ENCODE measurements around the gene ZNF710. TPM values are rescaled to one million over a fixed set of nuclear protein-coding genes. Genes with fewer than 3 reads are reported as not detected.

Gene ZNF710
- total and polyA plus RNA-seq, 2 of the 4 experiments (the other 2 are of a cell fraction), result 7.6 to 8.2 TPM

- H3K9ac ChIP-seq (ENCODE audit: low read depth, low read length), result no peak overlapping the region
- no peaks in the 10 kb centered on the region for H4K20me1 ChIP-seq (ENCODE audit: insufficient read depth, low read length)
- H3K36me3 ChIP-seq (ENCODE audit: control insufficient read depth, insufficient read depth, low read length), result peaks cover 41% of the 10 kb centered on the region
- POLR2A ChIA-PET (ENCODE audit: unreplicated experiment), result no interaction called here
- no peak overlapping the region for H2AK9ac ChIP-seq (replicated peaks; ENCODE audit: low read depth, low read length, poor library complexity)
- dilution Hi-C loops (cut with HindIII; ENCODE audit: low sequenced_read_pairs, unreplicated experiment), result no loop called here
- H3K4me3 ChIP-seq (ENCODE audit: insufficient read depth, low read depth, low read length), result no peak overlapping the region
- H3K4me2 ChIP-seq (ENCODE audit: low read depth, low read length), result no peak overlapping the region
- no peak overlapping the region for H3K56ac ChIP-seq (ENCODE audit: extremely low read depth, insufficient read depth, low read length)
- TF ChIP-seq BHLHE40 (IDR thresholded peaks at IDR 0.05; ENCODE audit: low read depth, low read length), result no peak
- TF ChIP-seq CEBPB (IDR thresholded peaks at IDR 0.05; ENCODE audit: low read depth, low read length), result no peak
- no peak for TF ChIP-seq RFX5 (IDR thresholded peaks at IDR 0.05; ENCODE audit: low read depth, low read length)
- no peak for TF ChIP-seq POLR2A (IDR thresholded peaks at IDR 0.05; ENCODE audit: low read depth, low read length)
- H3K14ac ChIP-seq (replicated peaks; ENCODE audit: low read depth, low read length), result no peak overlapping the region
- H3K4ac ChIP-seq (ENCODE audit: low read depth, low read length), result no peak overlapping the region
- peaks cover 4% of the 10 kb centered on the region; the same call in 1 of the 2 replicates for H3K4me1 ChIP-seq (ENCODE audit: control insufficient read depth, insufficient read depth, low read length)
- in situ Hi-C loops (cut with MboI; ENCODE audit: low sequenced_read_pairs), result loop anchor here (10.0 kb wide), 1 partner anchor 324 kb away; the partner anchor contains the start of gene MESP1
- no TSS peak for BruUV-seq (replicated peaks)
- no peaks in the 10 kb centered on the region for H3K9me3 ChIP-seq (ENCODE audit: control insufficient read depth, insufficient read depth, low read length)
- no peak overlapping the region for H2AFZ ChIP-seq (replicated peaks; ENCODE audit: low read length, poor library complexity)
- H3K27ac ChIP-seq (ENCODE audit: insufficient read depth, low read length), result no peak overlapping the region
- no peak overlapping the region for H3K18ac ChIP-seq (ENCODE audit: low read depth, low read length)
- no peak overlapping the region for H2BK20ac ChIP-seq (ENCODE audit: low read depth, low read length)
- DNase-seq, result no peak
- WGBS, 2 experiments (ENCODE audit: extremely low coverage in 2 of 2, insufficient read length in 1 of 2), result 100% methylated on average over 5 of the region's 7 CpGs; no CpG with 5 or more reads in 1 of the 2 experiments
- H3K79me1 ChIP-seq (ENCODE audit: low read depth in 1 of 2, low read length in 2 of 2), result peaks cover 0 to 6% of the 10 kb centered on the region in 2 experiments; a peak in 1 of 4 replicates
- no peak overlapping the region for H4K5ac ChIP-seq (ENCODE audit: low read depth, low read length)
- no peak overlapping the region for H2AK5ac ChIP-seq (ENCODE audit: low read depth, low read length)
- no peak overlapping the region for H4K8ac ChIP-seq (ENCODE audit: low read depth in 2 of 2, low read length in 2 of 2)
- intact Hi-C loops (cut with micrococcal nuclease), result no loop called here
- no peak overlapping the region for H2BK15ac ChIP-seq (ENCODE audit: low read depth, low read length)
- ATAC-seq (ENCODE audit: low read depth), result no peak
- H4K91ac ChIP-seq (ENCODE audit: insufficient read depth, low read depth, low read length), result no peak overlapping the region
- H3K23ac ChIP-seq (ENCODE audit: low read depth, low read length), result no peak overlapping the region
- H2BK5ac ChIP-seq (ENCODE audit: low read depth, low read length, poor library complexity, severe bottlenecking), result no peak overlapping the region
- no peaks in the 10 kb centered on the region for H3K9me1 ChIP-seq (ENCODE audit: insufficient read depth, low read length)
- no peaks in the 10 kb centered on the region for H3K27me3 ChIP-seq (ENCODE audit: control insufficient read depth, insufficient read depth, low read length)
- no peak overlapping the region for H2BK120ac ChIP-seq (ENCODE audit: low read depth, low read length)
- CTCF ChIA-PET, result interaction anchor here (0.6 to 0.8 kb wide), 2 partner anchors 9 to 181 kb away, joined by 3 read pairs; no protein-coding TSS in a partner anchor
Observed at GRCh38 chr15:90078965-90079364, 77.8 kb downstream of the ZNF710 start.
